ENCODE measurements around the gene KLF6.

DNA sequence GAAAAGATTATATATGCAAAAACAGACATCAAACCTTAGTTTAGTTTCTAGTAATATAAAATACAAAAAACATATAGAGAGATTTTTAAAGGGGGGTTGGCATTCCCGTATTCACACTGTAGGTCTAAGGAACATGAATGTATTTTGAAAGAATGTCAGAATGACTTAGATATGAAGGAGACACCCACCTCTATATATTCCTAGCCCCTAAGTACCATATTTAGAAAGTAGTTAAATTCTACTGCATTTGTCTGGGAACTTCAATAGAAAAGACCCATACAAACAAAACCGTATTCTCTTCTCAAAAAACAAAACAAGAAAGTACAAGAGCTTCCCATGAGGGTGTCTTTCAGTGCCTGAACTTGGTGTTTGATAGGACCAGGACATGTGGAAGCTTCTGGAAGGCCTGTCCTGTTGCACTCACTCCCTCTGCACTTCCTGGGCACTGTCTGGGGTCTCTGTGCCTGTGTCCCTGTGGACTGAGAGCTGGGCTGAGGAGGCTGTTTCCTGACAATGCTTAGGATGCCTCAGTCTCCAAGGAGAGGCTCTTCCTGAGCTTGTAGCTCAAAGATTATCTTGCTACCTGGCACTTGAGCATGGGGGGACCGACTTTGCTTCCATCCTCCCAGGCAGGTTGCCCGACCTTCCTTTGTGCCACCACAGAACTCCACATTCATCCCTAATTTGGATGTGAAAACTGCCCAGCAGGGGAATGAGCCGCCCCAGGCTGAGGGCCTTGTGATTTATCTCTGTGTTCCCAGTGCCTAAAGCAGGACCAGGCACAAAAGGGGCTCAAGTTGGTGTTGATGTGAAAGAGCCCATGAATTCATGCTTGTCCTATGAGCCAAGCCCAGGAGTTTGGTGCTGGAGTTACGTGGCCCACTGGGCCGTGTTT lies 44.4 kb upstream of the KLF6 start:
- TF ChIP-seq EZH2 (IDR thresholded peaks at IDR 0.05) = no peak
- TF ChIP-seq POLR2AphosphoS5 (IDR thresholded peaks at IDR 0.05; ENCODE audit: borderline replicate concordance, low read depth, low read length) = no peak
- TF ChIP-seq FOXP2 (optimal IDR thresholded peaks at IDR 0.05; ENCODE audit: control extremely low read depth, extremely low read length, insufficient read depth) = no peak

All from SK-N-MC (cell line).